ENCODE measurements around the gene CD7.

The CD7 gene

GRCh38 chr17:82310877-82311276 is 6.5 kb downstream of the CD7 start:
- no peaks in the 10 kb centered on the region for H3F3A ChIP-seq (ENCODE audit: control insufficient read depth, insufficient read depth)
- no peaks in the 10 kb centered on the region for H3K79me2 ChIP-seq (ENCODE audit: control insufficient read depth, low read length)
- H3K4me2 ChIP-seq (ENCODE audit: low read length): no peak overlapping the region
- H3K27me3 ChIP-seq (ENCODE audit: control insufficient read depth, low read length): no peaks in the 10 kb centered on the region
- H3K27ac ChIP-seq (ENCODE audit: low read depth, low read length): no peak overlapping the region
- no peaks in the 10 kb centered on the region for H3K9me2 ChIP-seq (replicated peaks; ENCODE audit: control insufficient read depth, low read length)
- no peak for TF ChIP-seq CTCF (IDR thresholded peaks at IDR 0.05; ENCODE audit: low read depth, low read length, poor library complexity, severe bottlenecking)
- TF ChIP-seq EZH2phosphoT487 (IDR thresholded peaks at IDR 0.05; ENCODE audit: borderline replicate concordance, low read length): no peak
- H3K4me1 ChIP-seq (ENCODE audit: control insufficient read depth, low read length): no peaks in the 10 kb centered on the region
- H3K36me3 ChIP-seq (ENCODE audit: control insufficient read depth, low read length): no peaks in the 10 kb centered on the region
- no peaks in the 10 kb centered on the region for H3K9me3 ChIP-seq (ENCODE audit: control insufficient read depth, insufficient read depth, low read length)
- no peak overlapping the region for H3K4me3 ChIP-seq (ENCODE audit: low read length)
- no peaks in the 10 kb centered on the region for H4K20me1 ChIP-seq (ENCODE audit: control insufficient read depth, insufficient read depth, low read depth, low read length)

- H3K27me3 ChIP-seq (ENCODE audit: control insufficient read depth, low read length): no peaks in the 10 kb centered on the region
- no peak overlapping the region for H3K4me3 ChIP-seq (ENCODE audit: low read length)
- H4K20me1 ChIP-seq (ENCODE audit: control insufficient read depth, insufficient read depth, low read depth, low read length): no peaks in the 10 kb centered on the region
- H3F3A ChIP-seq (ENCODE audit: control insufficient read depth, insufficient read depth): no peaks in the 10 kb centered on the region
- H3K36me3 ChIP-seq (ENCODE audit: control insufficient read depth, low read length): no peaks in the 10 kb centered on the region
- no peaks in the 10 kb centered on the region for H3K9me2 ChIP-seq (replicated peaks; ENCODE audit: control insufficient read depth, low read length)
- no peaks in the 10 kb centered on the region for H3K4me1 ChIP-seq (ENCODE audit: control insufficient read depth, low read length)
- TF ChIP-seq EZH2phosphoT487 (IDR thresholded peaks at IDR 0.05; ENCODE audit: borderline replicate concordance, low read length) (no peak), CTCF (IDR thresholded peaks at IDR 0.05; ENCODE audit: low read depth, low read length, poor library complexity, severe bottlenecking) (no peak)
- no peak overlapping the region for H3K4me2 ChIP-seq (ENCODE audit: low read length)
- no peaks in the 10 kb centered on the region for H3K79me2 ChIP-seq (ENCODE audit: control insufficient read depth, low read length)
- no peaks in the 10 kb centered on the region for H3K9me3 ChIP-seq (ENCODE audit: control insufficient read depth, insufficient read depth, low read length)
- no peak overlapping the region for H3K27ac ChIP-seq (ENCODE audit: low read depth, low read length)
These were observed 7.5 kb downstream of the CD7 start for GRCh38 chr17:82309656-82310570.

GRCh38 chr17:82305727-82306300 is 11.6 kb downstream of the CD7 start:
- H3K4me3 ChIP-seq (ENCODE audit: low read length): no peak overlapping the region
- no peaks in the 10 kb centered on the region for H3F3A ChIP-seq (ENCODE audit: control insufficient read depth, insufficient read depth)
- TF ChIP-seq CTCF (IDR thresholded peaks at IDR 0.05; ENCODE audit: low read depth, low read length, poor library complexity, severe bottlenecking) (no peak), EZH2phosphoT487 (IDR thresholded peaks at IDR 0.05; ENCODE audit: borderline replicate concordance, low read length) (no peak)
- H4K20me1 ChIP-seq (ENCODE audit: control insufficient read depth, insufficient read depth, low read depth, low read length): no peaks in the 10 kb centered on the region
- no peaks in the 10 kb centered on the region for H3K9me2 ChIP-seq (replicated peaks; ENCODE audit: control insufficient read depth, low read length)
- no peak overlapping the region for H3K27ac ChIP-seq (ENCODE audit: low read depth, low read length)
- no peaks in the 10 kb centered on the region for H3K9me3 ChIP-seq (ENCODE audit: control insufficient read depth, insufficient read depth, low read length)
- peaks cover 18% of the 10 kb centered on the region for H3K27me3 ChIP-seq (ENCODE audit: control insufficient read depth, low read length)
- H3K79me2 ChIP-seq (ENCODE audit: control insufficient read depth, low read length): no peaks in the 10 kb centered on the region
- no peak overlapping the region for H3K4me2 ChIP-seq (ENCODE audit: low read length)
- no peaks in the 10 kb centered on the region for H3K36me3 ChIP-seq (ENCODE audit: control insufficient read depth, low read length)
- H3K4me1 ChIP-seq (ENCODE audit: control insufficient read depth, low read length): peaks cover 4% of the 10 kb centered on the region

Measured in DOHH2 (cell line).